GM18861 (cell line): ENCODE measurements around the gene DAAM1.

Experiments
- ATAC-seq: cut with Tn5 transposase; IDR thresholded peaks from one replicate; pipeline ENCODE4 v1.9.1; 2021; ENCODE audit not compliant: unreplicated experiment

DAAM1 gene

GRCh38 chr14:59188461-59189090 is at the start of gene DAAM1:
DAAM1 (plus strand) TSS chr14:59188667; CDS start chr14:59263478, 74,811 bp downstream.
- ATAC-seq: peak; percentile 91

GRCh38 chr14:59139324-59139723 is 49.1 kb upstream of the DAAM1 start:
- no peak for ATAC-seq

GRCh38 chr14:59140106-59140843 is 48.2 kb upstream of the DAAM1 start:
- no peak for ATAC-seq

GRCh38 chr14:59146484-59146883 is 42.0 kb upstream of the DAAM1 start:
- ATAC-seq: no peak

- no peak for ATAC-seq
These were observed 41.5 kb upstream of the DAAM1 start for GRCh38 chr14:59147007-59147406.

- peak; percentile 59 for ATAC-seq
These were observed 40.0 kb upstream of the DAAM1 start for GRCh38 chr14:59148334-59148900.

GRCh38 chr14:59150990-59151389 is 37.5 kb upstream of the DAAM1 start:
- ATAC-seq: peak; percentile 81

GRCh38 chr14:59154373-59154772 is 34.1 kb upstream of the DAAM1 start:
- no peak for ATAC-seq

- no peak for ATAC-seq
These were observed 32.6 kb upstream of the DAAM1 start for GRCh38 chr14:59155886-59156285.

- ATAC-seq: no peak
These were observed 29.3 kb upstream of the DAAM1 start for GRCh38 chr14:59159169-59159568.

- no peak for ATAC-seq
These were observed 28.0 kb upstream of the DAAM1 start for GRCh38 chr14:59160506-59160905.

GRCh38 chr14:59161561-59162175 is 26.8 kb upstream of the DAAM1 start:
- peak; percentile 43 for ATAC-seq

GRCh38 chr14:59166258-59166657 is 22.2 kb upstream of the DAAM1 start:
- ATAC-seq: no peak

GRCh38 chr14:59175404-59175803 is 13.1 kb upstream of the DAAM1 start:
- peak; percentile 96 for ATAC-seq

- no peak for ATAC-seq
These were observed 11.7 kb upstream of the DAAM1 start for GRCh38 chr14:59176765-59177164.

GRCh38 chr14:59177262-59177661 is 11.2 kb upstream of the DAAM1 start:
- no peak for ATAC-seq

- no peak for ATAC-seq
These were observed 6.7 kb upstream of the DAAM1 start for GRCh38 chr14:59181791-59182190.

GRCh38 chr14:59182641-59183040 is 5.8 kb upstream of the DAAM1 start:
- ATAC-seq: no peak

GRCh38 chr14:59183150-59183549 is 5.3 kb upstream of the DAAM1 start:
- ATAC-seq: no peak

- no peak for ATAC-seq
These were observed 4.1 kb upstream of the DAAM1 start for GRCh38 chr14:59184396-59184795.

- ATAC-seq: no peak
These were observed 2.8 kb upstream of the DAAM1 start for GRCh38 chr14:59185676-59186075.

- ATAC-seq: no peak
These were observed 2.2 kb upstream of the DAAM1 start for GRCh38 chr14:59186306-59186705.
